GM23338 (cell line): Measurements from ENCODE around the gene PDGFRA. TPM values are rescaled to one million over a fixed set of nuclear protein-coding genes. Genes with fewer than 3 reads are reported as not detected.

Experiments
- ATAC-seq: fragments of 200-7000 bp; cut with Tn5 transposase; 3 replicates; pipeline ENCODE4 v1.9.1; 2020
- DNase-seq: peaks from one replicate; pipeline ENCODE4 v3.0.0-alpha.2; 2015; ENCODE audit warnings: low spot score
- H2AFZ ChIP-seq: fragments of 200-600 bp; sonication (generic); 2 replicates; pipeline ENCODE4 v1.8.0; 2016; ENCODE audit warnings: antibody characterized with exemption, mild to moderate bottlenecking, moderate library complexity
- H3F3A ChIP-seq: fragments of 200-600 bp; sonication (generic); replicated peaks from 2 replicates; pipeline ENCODE4 v1.8.0; 2017; ENCODE audit warnings: antibody characterized with exemption, mixed run types, low read depth
- H3K27ac ChIP-seq: fragments of 200-600 bp; sonication (generic); 2 replicates; pipeline ENCODE4 v1.6.1; 2016; ENCODE audit warnings: low read depth
- H3K27me3 ChIP-seq: fragments of 200-600 bp; sonication (generic); 2 replicates; pipeline ENCODE4 v1.8.0; 2016; ENCODE audit warnings: mild to moderate bottlenecking, mixed run types, moderate library complexity; ENCODE audit not compliant: insufficient read depth
- H3K36me3 ChIP-seq: fragments of 200-600 bp; sonication (generic); 2 replicates; pipeline ENCODE4 v1.8.0; 2016; ENCODE audit warnings: mild to moderate bottlenecking; ENCODE audit not compliant: insufficient read depth
- H3K4me1 ChIP-seq: fragments of 200-600 bp; sonication (generic); 2 replicates; pipeline ENCODE4 v1.8.0; 2016; ENCODE audit warnings: mild to moderate bottlenecking, moderate library complexity; ENCODE audit not compliant: insufficient read depth
- H3K4me2 ChIP-seq: fragments of 200-600 bp; sonication (generic); 2 replicates; pipeline ENCODE4 v1.7.1; 2017; ENCODE audit warnings: mixed run types
- H3K4me3 ChIP-seq: fragments of 200-600 bp; sonication (generic); 2 replicates; pipeline ENCODE4 v1.6.1; 2016; ENCODE audit warnings: mixed run types
- H3K79me2 ChIP-seq: fragments of 200-600 bp; sonication (generic); replicated peaks from 2 replicates; pipeline ENCODE4 v1.8.0; 2017; ENCODE audit warnings: mild to moderate bottlenecking; ENCODE audit not compliant: insufficient read depth
- H3K9me2 ChIP-seq: fragments of 200-600 bp; sonication (generic); 2 replicates; pipeline ENCODE4 v1.8.0; 2017; ENCODE audit not compliant: insufficient read depth
- H4K20me1 ChIP-seq: fragments of 200-600 bp; sonication (generic); replicated peaks from 2 replicates; pipeline ENCODE4 v1.8.0; 2017; ENCODE audit warnings: mild to moderate bottlenecking; ENCODE audit not compliant: insufficient read depth
- H3K27ac Mint-ChIP-seq: 2 replicates; pipeline ENCODE4 v1.8.0; 2020; ENCODE audit warnings: inconsistent platforms, mild to moderate bottlenecking, moderate library complexity, mixed read lengths
- H3K27me3 Mint-ChIP-seq: 3 replicates; pipeline ENCODE4 v1.8.0; 2022; ENCODE audit warnings: low read depth, mild to moderate bottlenecking, moderate library complexity, mixed read lengths, inconsistent platforms; ENCODE audit not compliant: insufficient read depth, poor library complexity
- H3K36me3 Mint-ChIP-seq: 3 replicates; pipeline ENCODE4 v1.8.0; 2021; ENCODE audit warnings: low read depth, mild to moderate bottlenecking, inconsistent platforms, moderate library complexity, mixed read lengths
- H3K4me1 Mint-ChIP-seq: 3 replicates; pipeline ENCODE4 v1.8.0; 2020; ENCODE audit warnings: mild to moderate bottlenecking, inconsistent platforms, mixed read lengths
- H3K4me3 Mint-ChIP-seq: 3 replicates; pipeline ENCODE4 v1.8.0; 2021; ENCODE audit warnings: moderate library complexity, mild to moderate bottlenecking, inconsistent platforms, mixed read lengths
- H3K9me3 Mint-ChIP-seq: 3 replicates; pipeline ENCODE4 v1.8.0; 2020; ENCODE audit warnings: moderate library complexity, mild to moderate bottlenecking, inconsistent platforms, mixed read lengths
- CREB1 ChIP-seq: fragments of 250-450 bp; sonication (Bioruptor Pico); IDR thresholded peaks from 2 replicates; pipeline ENCODE4 v1.5.0; 2020; ENCODE audit warnings: low read depth, mild to moderate bottlenecking, moderate library complexity
- EZH2 ChIP-seq: fragments of 200-600 bp; sonication (generic); IDR thresholded peaks from one replicate; pipeline ENCODE4 v1.8.0; 2017; ENCODE audit warnings: antibody characterized with exemption, mild to moderate bottlenecking, low read depth; ENCODE audit not compliant: unreplicated experiment
- POLR2AphosphoS5 ChIP-seq: IDR thresholded peaks from 2 replicates; pipeline ENCODE4 v1.6.1; 2016; ENCODE audit warnings: antibody characterized with exemption, low read depth
- REST ChIP-seq: IDR thresholded peaks from one replicate; pipeline ENCODE4 v1.6.1; 2018; ENCODE audit warnings: antibody characterized with exemption; ENCODE audit not compliant: unreplicated experiment
- ZNF331 ChIP-seq: fragments of 250-450 bp; sonication (Bioruptor Pico); IDR thresholded peaks from 2 replicates; pipeline ENCODE4 v1.5.0; 2020; ENCODE audit warnings: low read depth, mild to moderate bottlenecking, moderate library complexity
- polyA plus RNA-seq: library from polyadenylated mRNA; unstranded; fragments of >200 nt; fragmentation: Nextera tagmentation; extraction: Ambion mirVana; gene quantifications from 2 replicates; pipeline ENCODE4 v1.2.1, GENCODE V29; 2016
- total RNA-seq: library from RNA; depleted of rRNA; stranded (reverse); fragments of >200 nt; shearing (Covaris generic); gene quantifications from 2 replicates; pipeline ENCODE4 v1.2.3, GENCODE V29; 2014

PDGFRA gene
- total and polyA plus RNA-seq, 2 experiments from 2014 or later = 8.0 to 10.8 TPM

GRCh38 chr4:54226404-54227255 is 2.5 kb upstream of the PDGFRA start:
- Histone ChIP-seq H2AFZ (peak overlapping the region; percentile 99), H3K79me2 (no peaks in the 10 kb centered on the region), H3K4me3 (peak overlapping the region; percentile 86), H3F3A (peaks cover 17% of the 10 kb centered on the region; the same call in 1 of the 2 replicates), H3K36me3 (no peaks in the 10 kb centered on the region), H4K20me1 (peaks cover 7% of the 10 kb centered on the region), H3K4me1 (peaks cover 50% of the 10 kb centered on the region), H3K4me2 (peak overlapping the region; percentile 100), H3K27ac (no peak overlapping the region), H3K9me2 (no peaks in the 10 kb centered on the region), H3K27me3 (peaks cover 100% of the 10 kb centered on the region)
- TF ChIP-seq EZH2 (peak; percentile 77), CREB1 (no peak)
- DNase-seq (peak; percentile 66), ATAC-seq (peak; percentile 8)
- H3K4me3 Mint-ChIP-seq = peak overlapping the region; percentile 76
- H3K4me1 Mint-ChIP-seq = peaks cover 42% of the 10 kb centered on the region
- H3K27ac Mint-ChIP-seq = no peak overlapping the region
- H3K36me3 Mint-ChIP-seq = no peaks in the 10 kb centered on the region; the same call in 2 of the 3 replicates
- H3K27me3 Mint-ChIP-seq = peaks cover 100% of the 10 kb centered on the region
- H3K9me3 Mint-ChIP-seq = peaks cover 4% of the 10 kb centered on the region

GRCh38 chr4:54227256-54228055 is 1.6 kb upstream of the PDGFRA start:
- Mint-ChIP-seq H3K4me3 (peak overlapping the region; percentile 76), H3K4me1 (peaks cover 42% of the 10 kb centered on the region)

More at GRCh38 chr4:54227256-54228055, 1.6 kb upstream of the PDGFRA start:
- H3K4me3 ChIP-seq = peak overlapping the region; percentile 86
- H4K20me1 ChIP-seq = peaks cover 7% of the 10 kb centered on the region
- no peaks in the 10 kb centered on the region for H3K79me2 ChIP-seq
- H2AFZ ChIP-seq = peak overlapping the region; percentile 99
- H3K27ac ChIP-seq = no peak overlapping the region
- H3F3A ChIP-seq = peaks cover 21% of the 10 kb centered on the region; the same call in 1 of the 2 replicates
- H3K4me2 ChIP-seq = peak overlapping the region; percentile 100
- H3K9me2 ChIP-seq = no peaks in the 10 kb centered on the region
- DNase-seq (peak; percentile 75), ATAC-seq (peak; percentile 11)
- TF ChIP-seq REST (no peak), ZNF331 (CRISPR knock-in tag) (no peak), POLR2AphosphoS5 (no peak)
- H3K9me3 Mint-ChIP-seq = peaks cover 10% of the 10 kb centered on the region
- H3K27ac Mint-ChIP-seq = no peak overlapping the region
- H3K4me1 ChIP-seq = peaks cover 56% of the 10 kb centered on the region
- no peaks in the 10 kb centered on the region for H3K36me3 ChIP-seq
- H3K36me3 Mint-ChIP-seq = no peaks in the 10 kb centered on the region; the same call in 2 of the 3 replicates
- peaks cover 100% of the 10 kb centered on the region for H3K27me3 Mint-ChIP-seq
- H3K27me3 ChIP-seq = peaks cover 100% of the 10 kb centered on the region
